CD4-positive, alpha-beta T cell (primary cell): ENCODE data around the gene SERPIND1. TPM values are rescaled to one million over a fixed set of nuclear protein-coding genes. Genes with fewer than 3 reads are reported as not detected.

ENCODE experiments used
- ATAC-seq: fragments of 200-7000 bp; cut with Tn5 transposase; one replicate; pipeline ENCODE4 v1.10.0; 2022; ENCODE audit warnings: mild to moderate bottlenecking; ENCODE audit not compliant: poor library complexity
- CTCF ChIA-PET: fragments of 350-600 bp; sonication (Branson Sonifier 250); formaldehyde crosslinking; loops from one replicate; lab custom pipeline; 2021; ENCODE audit warnings: antibody characterized with exemption, inconsistent platforms; lab: Charles Lee
- POLR2A ChIA-PET: fragments of 350-600 bp; sonication (Branson Sonifier 250); formaldehyde crosslinking; loops from one replicate; lab custom pipeline; 2021; ENCODE audit warnings: antibody characterized with exemption, inconsistent platforms; lab: Charles Lee
- DNase-seq, 14 experiments: peaks; one replicate each; pipeline ENCODE4 v3.0.0-alpha.2; 2013 to 2020; ENCODE audit warnings: mixed read lengths in 2 of 14
- H3K27ac ChIP-seq, 2 donors: one replicate each; pipeline versions ENCODE4 v1.5.1 to v1.7.0; 2013; ENCODE audit warnings: low read length in 2 of 2, low read depth in 1 of 2, mild to moderate bottlenecking in 1 of 2
- H3K27me3 ChIP-seq, 2 experiments: 1 replicate in 1 of 2; 2 replicates in 1 of 2; pipeline versions ENCODE4 v1.6.1 to v1.7.0; 2013; ENCODE audit warnings: low read length in 2 of 2, control low read depth in 1 of 2, mild to moderate bottlenecking in 1 of 2, moderate library complexity in 1 of 2; ENCODE audit not compliant: insufficient read depth in 2 of 2, control insufficient read depth in 1 of 2
- H3K36me3 ChIP-seq: one replicate; pipeline ENCODE4 v1.6.1; 2013; ENCODE audit warnings: low read length, control low read depth; ENCODE audit not compliant: insufficient read depth
- H3K4me1 ChIP-seq: one replicate; pipeline ENCODE4 v1.6.1; 2013; ENCODE audit warnings: low read length, control low read depth; ENCODE audit not compliant: insufficient read depth
- H3K4me3 ChIP-seq: one replicate; pipeline ENCODE4 v1.5.1; 2013; ENCODE audit warnings: mild to moderate bottlenecking, low read length, moderate library complexity
- H3K9me3 ChIP-seq, 2 experiments: 1 replicate in 1 of 2; 2 replicates in 1 of 2; pipeline versions ENCODE4 v1.6.1 to v1.7.0; 2013; ENCODE audit warnings: low read length in 2 of 2, mild to moderate bottlenecking in 2 of 2, control low read depth in 1 of 2, moderate library complexity in 1 of 2; ENCODE audit not compliant: control insufficient read depth in 1 of 2, insufficient read depth in 1 of 2
- H3K27ac Mint-ChIP-seq: one replicate; pipeline ENCODE4 v1.8.0; 2020; ENCODE audit warnings: mixed read lengths
- H3K27me3 Mint-ChIP-seq: one replicate; pipeline ENCODE4 v1.8.0; 2021; ENCODE audit warnings: mixed read lengths
- H3K36me3 Mint-ChIP-seq: one replicate; pipeline ENCODE4 v1.8.0; 2021; ENCODE audit warnings: low read depth, mixed read lengths
- H3K4me1 Mint-ChIP-seq: one replicate; pipeline ENCODE4 v1.8.0; 2021; ENCODE audit warnings: low read depth, mixed read lengths
- H3K4me3 Mint-ChIP-seq: one replicate; pipeline ENCODE4 v1.8.0; 2020; ENCODE audit warnings: mild to moderate bottlenecking, mixed read lengths
- H3K9me3 Mint-ChIP-seq: one replicate; pipeline ENCODE4 v1.8.0; 2020; ENCODE audit warnings: mixed read lengths
- intact Hi-C, 2 experiments: fragments of 100-400 bp; cut with DNase I in 1 of 2; cut with micrococcal nuclease in 1 of 2; formaldehyde crosslinking; loops; one replicate each; pipeline versions ENCODE4 v1.15.1 to v1.9.0; 2023 to 2025; cut with DNase I, micrococcal nuclease
- total RNA-seq, 174 experiments: library from RNA in 2 of 174; stranded (reverse) in 2 of 174; gene quantifications; one replicate each; pipeline ENCODE4 v1.2.3 and lab custom pipeline; 2021 to 2026
- TF ChIP-seq, protein P1 (sequence below): fragments of 200-600 bp; IDR thresholded peaks from one replicate; pipeline ENCODE4 v1.8.0; 2022; ENCODE audit warnings: antibody characterized with exemption, mild to moderate bottlenecking

Gene SERPIND1
- total RNA-seq, 2 experiments from 2014 or later: not detected

DNA sequence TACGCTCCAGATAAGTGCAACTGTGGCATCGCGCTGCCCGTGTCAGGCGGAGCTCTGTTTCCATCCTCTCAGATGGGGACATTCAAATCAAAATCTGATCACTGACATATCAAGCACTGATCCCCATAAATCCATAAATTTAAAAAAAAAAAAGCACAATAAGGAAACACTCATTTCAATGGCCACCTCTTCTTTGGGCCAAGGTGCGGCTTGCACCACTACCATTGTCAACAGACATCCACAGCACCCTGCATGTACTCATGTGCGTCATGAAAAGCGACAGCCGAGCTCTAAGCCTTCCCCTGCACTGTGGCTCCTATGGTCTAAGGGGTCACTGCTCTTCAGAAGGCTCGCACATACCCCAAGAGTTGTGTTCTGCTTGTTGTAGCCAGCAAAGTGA, 26.7 kb upstream of the SERPIND1 start:
- TF ChIP-seq, protein P1, sequence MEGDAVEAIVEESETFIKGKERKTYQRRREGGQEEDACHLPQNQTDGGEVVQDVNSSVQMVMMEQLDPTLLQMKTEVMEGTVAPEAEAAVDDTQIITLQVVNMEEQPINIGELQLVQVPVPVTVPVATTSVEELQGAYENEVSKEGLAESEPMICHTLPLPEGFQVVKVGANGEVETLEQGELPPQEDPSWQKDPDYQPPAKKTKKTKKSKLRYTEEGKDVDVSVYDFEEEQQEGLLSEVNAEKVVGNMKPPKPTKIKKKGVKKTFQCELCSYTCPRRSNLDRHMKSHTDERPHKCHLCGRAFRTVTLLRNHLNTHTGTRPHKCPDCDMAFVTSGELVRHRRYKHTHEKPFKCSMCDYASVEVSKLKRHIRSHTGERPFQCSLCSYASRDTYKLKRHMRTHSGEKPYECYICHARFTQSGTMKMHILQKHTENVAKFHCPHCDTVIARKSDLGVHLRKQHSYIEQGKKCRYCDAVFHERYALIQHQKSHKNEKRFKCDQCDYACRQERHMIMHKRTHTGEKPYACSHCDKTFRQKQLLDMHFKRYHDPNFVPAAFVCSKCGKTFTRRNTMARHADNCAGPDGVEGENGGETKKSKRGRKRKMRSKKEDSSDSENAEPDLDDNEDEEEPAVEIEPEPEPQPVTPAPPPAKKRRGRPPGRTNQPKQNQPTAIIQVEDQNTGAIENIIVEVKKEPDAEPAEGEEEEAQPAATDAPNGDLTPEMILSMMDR: no peak
- H3K9me3 Mint-ChIP-seq: no peaks in the 10 kb centered on the region
- intact Hi-C loops: no loop called here
- no peaks in the 10 kb centered on the region for H3K27me3 ChIP-seq
- no peak overlapping the region for H3K27ac Mint-ChIP-seq
- ChIA-PET CTCF (no interaction called here), POLR2A (no interaction called here)
- H3K9me3 ChIP-seq: no peaks in the 10 kb centered on the region
- H3K36me3 Mint-ChIP-seq: peaks cover 73% of the 10 kb centered on the region
- DNase-seq: no peak
- peaks cover 85% of the 10 kb centered on the region for H3K36me3 ChIP-seq
- no peak overlapping the region for H3K4me3 Mint-ChIP-seq
- no peaks in the 10 kb centered on the region for H3K27me3 Mint-ChIP-seq
- H3K4me1 ChIP-seq: no peaks in the 10 kb centered on the region
- no peak for ATAC-seq
- H3K4me3 ChIP-seq: no peak overlapping the region
- no peak overlapping the region for H3K27ac ChIP-seq
- H3K4me1 Mint-ChIP-seq: no peaks in the 10 kb centered on the region

DNA sequence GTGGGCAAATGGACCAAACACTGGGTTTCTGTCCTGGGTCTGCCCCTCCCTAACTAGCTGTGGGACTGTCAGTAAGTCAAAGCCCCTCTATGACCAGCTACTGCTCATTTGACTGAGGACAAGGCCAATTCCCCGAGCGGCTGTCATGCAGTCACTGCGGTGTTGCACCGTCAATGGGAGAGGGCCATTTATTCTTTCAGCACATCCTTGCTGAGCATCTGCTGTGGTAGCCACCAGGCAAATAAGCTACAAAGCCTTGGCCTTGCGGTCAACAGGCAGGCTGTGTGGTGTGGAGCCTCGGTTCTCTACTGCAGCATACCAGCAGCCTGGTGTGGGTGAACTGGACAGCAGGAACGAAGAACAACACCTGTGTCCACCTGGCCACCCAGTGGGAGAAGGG, 25.8 kb upstream of the SERPIND1 start:
- Mint-ChIP-seq H3K27ac (no peak overlapping the region), H3K4me3 (no peak overlapping the region), H3K36me3 (peaks cover 73% of the 10 kb centered on the region), H3K9me3 (no peaks in the 10 kb centered on the region), H3K4me1 (no peaks in the 10 kb centered on the region), H3K27me3 (no peaks in the 10 kb centered on the region)
- ATAC-seq: no peak
- CTCF ChIA-PET: no interaction called here
- Histone ChIP-seq H3K4me1 (no peaks in the 10 kb centered on the region), H3K27ac (no peak overlapping the region), H3K9me3 (no peaks in the 10 kb centered on the region), H3K36me3 (peaks cover 86% of the 10 kb centered on the region), H3K4me3 (no peak overlapping the region), H3K27me3 (no peaks in the 10 kb centered on the region)
- POLR2A ChIA-PET: no interaction called here
- intact Hi-C loops: no loop called here
- TF ChIP-seq, protein P1: no peak
- DNase-seq: no peak

DNA sequence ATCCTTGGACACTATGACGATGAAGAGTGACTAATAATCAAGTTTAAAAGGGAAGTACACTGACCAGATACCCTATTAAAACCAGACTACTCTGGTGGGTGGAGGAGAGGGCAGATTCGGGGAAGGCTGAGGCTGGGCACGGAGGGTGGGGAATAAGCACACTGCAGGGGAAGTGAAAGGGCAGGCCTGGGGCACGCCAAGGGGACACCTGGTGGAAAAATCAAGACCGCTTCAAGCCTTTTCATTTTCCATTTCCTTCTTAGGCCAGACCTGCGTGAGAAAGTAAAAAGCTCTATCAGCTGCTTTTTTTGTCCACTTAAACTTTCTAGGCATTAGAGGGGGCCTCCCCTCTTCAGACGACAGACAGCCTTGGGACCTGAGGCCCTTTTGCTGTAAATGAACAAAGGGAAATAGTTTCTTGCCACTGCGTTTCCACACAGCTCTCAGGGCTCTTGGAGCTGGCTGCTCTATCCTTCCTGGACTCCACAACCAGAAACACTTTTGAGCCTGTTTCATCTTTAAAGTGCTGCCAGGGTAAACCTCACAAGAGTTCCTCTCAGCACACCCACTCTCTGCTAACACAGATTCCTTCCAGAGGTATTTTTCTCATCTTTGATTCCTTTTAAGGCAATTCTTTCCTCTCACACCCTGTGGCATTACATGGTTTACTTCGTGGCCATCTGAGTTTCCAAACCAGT, 25.0 kb upstream of the SERPIND1 start:
- Mint-ChIP-seq H3K27ac (no peak overlapping the region), H3K36me3 (peaks cover 81% of the 10 kb centered on the region)
- POLR2A ChIA-PET: no interaction called here

More for the DNA sequence above, 25.0 kb upstream of the SERPIND1 start:
- ATAC-seq: no peak
- Histone ChIP-seq H3K36me3 (peaks cover 86% of the 10 kb centered on the region), H3K27ac (no peak overlapping the region), H3K4me3 (no peak overlapping the region), H3K27me3 (no peaks in the 10 kb centered on the region), H3K9me3 (no peaks in the 10 kb centered on the region), H3K4me1 (no peaks in the 10 kb centered on the region)
- Mint-ChIP-seq H3K9me3 (no peaks in the 10 kb centered on the region), H3K27me3 (no peaks in the 10 kb centered on the region), H3K4me1 (no peaks in the 10 kb centered on the region), H3K4me3 (no peak overlapping the region)
- CTCF ChIA-PET: no interaction called here
- intact Hi-C loops: no loop called here
- peak in 2 of 14 experiments; percentile 20 to 37 for DNase-seq
- TF ChIP-seq, protein P1: no peak
